Vagina (tissue), 2 donors: ENCODE measurements around the gene MAD1L1.

Experiments
- CTCF ChIP-seq, 3 experiments: fragments of 450-650 bp in 2 of 3; fragments of 200-600 bp in 1 of 3; sonication (generic) in 1 of 3; IDR thresholded peaks; one replicate each; pipeline ENCODE4 v1.5.1; 2017 to 2019; ENCODE audit warnings: antibody characterized with exemption in 3 of 3, mild to moderate bottlenecking in 2 of 3, moderate library complexity in 2 of 3
- POLR2A ChIP-seq, 2 donors: fragments of 450-650 bp; IDR thresholded peaks; one replicate each; pipeline ENCODE4 v1.6.1; 2017; ENCODE audit warnings: antibody characterized with exemption in 2 of 2, mild to moderate bottlenecking in 2 of 2, moderate library complexity in 2 of 2
- POLR2AphosphoS5 ChIP-seq, 2 donors: sonication (generic); formaldehyde crosslinking; IDR thresholded peaks; one replicate each; pipeline ENCODE4 v1.9.0; 2017; ENCODE audit warnings: antibody characterized with exemption in 2 of 2, mild to moderate bottlenecking in 2 of 2, low read depth in 1 of 2; ENCODE audit not compliant: insufficient read depth in 1 of 2

DNA sequence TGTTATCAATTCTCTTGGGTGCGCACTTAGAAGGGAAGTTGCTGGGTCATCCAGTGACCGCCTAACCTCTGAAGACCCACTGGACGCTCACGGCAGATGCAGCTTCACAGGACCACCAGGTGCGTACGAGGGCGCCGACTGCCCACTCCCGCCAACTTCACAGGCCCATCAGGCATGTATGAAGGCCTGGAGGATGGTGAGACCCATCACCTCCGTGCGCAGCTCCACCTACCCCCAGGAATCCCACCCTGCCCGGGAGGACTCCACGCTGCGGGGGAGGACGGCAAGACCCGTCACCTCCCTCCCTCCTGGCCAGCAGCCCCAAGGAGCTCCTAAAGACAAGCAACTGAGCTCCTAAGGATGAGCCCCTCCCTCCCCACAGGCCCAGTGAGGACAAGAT, 146.9 kb downstream of the MAD1L1 start:
- TF ChIP-seq CTCF (IDR thresholded peaks at IDR 0.05) (no peak), POLR2A (IDR thresholded peaks at IDR 0.05) (no peak), POLR2AphosphoS5 (IDR thresholded peaks at IDR 0.05; ENCODE audit: insufficient read depth in 1 of 2, low read depth in 1 of 2) (no peak)
